GM21723 (cell line): ENCODE data around the gene PRRX1.

ENCODE experiments used
- ATAC-seq: cut with Tn5 transposase; IDR thresholded peaks from one replicate; pipeline ENCODE4 v1.9.1; 2021; ENCODE audit warnings: mild to moderate bottlenecking, moderate library complexity; ENCODE audit not compliant: unreplicated experiment

Gene PRRX1

DNA sequence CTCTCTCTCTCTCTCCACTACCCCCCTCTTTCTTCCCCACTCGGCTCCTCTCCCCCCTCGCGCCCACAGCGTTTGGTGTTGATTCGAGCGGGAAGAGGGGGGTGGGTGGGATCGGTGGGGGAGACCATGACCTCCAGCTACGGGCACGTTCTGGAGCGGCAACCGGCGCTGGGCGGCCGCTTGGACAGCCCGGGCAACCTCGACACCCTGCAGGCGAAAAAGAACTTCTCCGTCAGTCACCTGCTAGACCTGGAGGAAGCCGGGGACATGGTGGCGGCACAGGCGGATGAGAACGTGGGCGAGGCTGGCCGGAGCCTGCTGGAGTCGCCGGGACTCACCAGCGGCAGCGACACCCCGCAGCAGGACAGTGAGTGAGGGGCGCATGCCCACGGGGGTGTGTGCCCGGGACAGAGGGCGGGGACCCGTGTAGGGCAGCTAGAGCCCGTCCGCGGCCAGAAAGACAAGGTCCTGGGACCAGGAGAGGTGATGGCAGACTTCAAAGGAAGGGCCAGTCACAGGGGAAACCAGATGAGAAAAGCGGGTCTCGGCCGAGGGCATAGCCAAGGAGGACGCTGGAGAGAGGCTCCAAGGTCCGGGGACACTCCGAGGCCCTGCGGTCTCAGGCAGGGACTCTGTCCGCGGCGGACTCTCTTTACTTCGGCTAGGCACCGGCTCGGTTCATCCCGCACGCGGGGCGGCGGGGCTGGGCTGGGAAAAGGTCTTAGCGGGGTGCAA, at the start of gene PRRX1:
Gene PRRX1, plus strand, starts transcription at position 39 of the 735 bp plus-strand sequence. Its CDS starts 88 bp downstream, at position 127.
- no peak for ATAC-seq

DNA sequence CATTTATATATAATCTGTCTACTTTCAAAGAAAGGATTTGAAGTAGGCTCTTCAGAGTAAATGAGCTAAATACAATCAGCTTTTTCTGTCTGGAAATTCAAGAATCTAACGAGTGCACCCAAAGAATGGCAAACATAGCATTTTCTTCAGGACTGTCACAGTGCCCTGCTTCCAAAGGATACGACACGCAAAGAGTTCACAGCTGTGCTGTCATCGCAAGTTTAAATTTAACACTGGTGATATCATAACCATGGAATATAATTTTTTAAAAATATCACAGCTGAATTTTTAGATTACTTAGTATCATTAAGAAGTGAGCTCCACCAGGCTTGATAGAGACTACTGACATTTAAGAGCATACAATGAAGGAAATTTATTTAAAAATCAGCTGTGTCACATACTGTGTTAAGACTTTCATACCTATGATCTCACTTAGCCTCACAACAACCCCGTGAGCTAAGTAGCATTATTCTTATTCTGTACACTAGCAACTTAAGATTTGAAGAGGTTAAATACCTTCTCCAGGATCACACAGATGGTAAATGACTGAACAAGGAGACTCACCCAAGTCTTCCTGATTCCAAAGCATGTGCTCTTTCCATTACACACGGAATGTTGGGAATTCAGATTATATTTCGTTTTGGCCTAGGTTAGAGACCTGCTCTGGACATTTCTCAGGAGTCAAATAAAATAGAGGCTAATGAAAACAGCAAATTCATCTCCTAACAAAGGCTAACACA, 46.2 kb upstream of the PRRX1 start:
- no peak for ATAC-seq

DNA sequence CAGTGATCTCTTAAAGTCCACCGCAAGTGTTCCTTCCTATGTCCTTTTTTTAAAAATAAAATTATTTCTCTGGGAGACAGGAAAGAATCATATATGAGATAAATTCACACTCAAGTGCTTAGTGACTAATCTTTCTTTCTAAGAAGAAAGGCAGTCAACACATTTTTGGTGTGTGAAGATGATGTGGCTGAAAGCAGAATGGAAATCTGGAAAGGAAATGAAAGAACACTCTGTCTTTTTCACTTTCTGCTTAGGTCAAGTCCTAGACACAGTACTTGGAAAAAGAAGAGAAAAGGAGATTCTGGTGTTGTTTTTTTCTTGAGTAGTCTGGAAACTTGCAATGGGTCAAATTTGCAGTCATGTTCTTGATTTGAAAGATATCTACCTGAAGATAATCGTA, 45.5 kb upstream of the PRRX1 start:
- ATAC-seq = no peak

DNA sequence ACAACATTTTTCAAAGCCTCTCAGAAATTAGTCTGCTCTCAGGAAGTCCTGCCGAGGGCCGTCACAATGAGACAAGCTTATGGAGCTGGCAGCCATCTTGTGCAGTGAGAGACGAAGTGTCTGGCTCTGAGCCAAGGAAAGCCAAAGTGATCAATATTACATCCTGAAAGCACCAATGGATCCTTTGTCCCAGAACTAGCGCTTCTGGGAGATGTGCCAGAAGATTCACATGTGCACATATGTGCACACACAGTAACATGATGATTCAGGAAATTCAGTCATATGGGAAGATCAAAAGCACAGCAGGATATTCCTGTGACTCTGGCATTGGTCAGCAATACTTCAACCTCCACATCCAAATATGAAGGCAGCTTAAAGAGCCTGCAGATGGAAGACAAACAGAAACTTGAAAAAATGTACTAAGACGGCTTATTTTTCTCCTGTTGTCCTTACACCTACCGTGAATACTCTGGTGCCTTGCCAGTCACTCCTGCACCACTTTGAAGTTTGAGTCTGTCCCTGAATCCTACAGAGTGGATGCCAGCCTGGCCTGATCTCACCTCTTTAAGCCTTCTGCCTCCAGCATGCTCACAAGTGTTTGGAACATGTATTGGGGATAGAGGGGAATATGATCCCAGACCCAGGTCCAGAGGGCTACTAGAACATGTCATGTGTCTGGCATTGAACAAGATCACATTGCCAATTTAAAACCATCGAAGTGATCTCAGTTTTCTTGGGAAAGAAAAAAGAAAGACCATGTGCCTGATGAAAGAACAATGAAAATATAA, 44.5 kb upstream of the PRRX1 start:
- ATAC-seq = no peak

DNA sequence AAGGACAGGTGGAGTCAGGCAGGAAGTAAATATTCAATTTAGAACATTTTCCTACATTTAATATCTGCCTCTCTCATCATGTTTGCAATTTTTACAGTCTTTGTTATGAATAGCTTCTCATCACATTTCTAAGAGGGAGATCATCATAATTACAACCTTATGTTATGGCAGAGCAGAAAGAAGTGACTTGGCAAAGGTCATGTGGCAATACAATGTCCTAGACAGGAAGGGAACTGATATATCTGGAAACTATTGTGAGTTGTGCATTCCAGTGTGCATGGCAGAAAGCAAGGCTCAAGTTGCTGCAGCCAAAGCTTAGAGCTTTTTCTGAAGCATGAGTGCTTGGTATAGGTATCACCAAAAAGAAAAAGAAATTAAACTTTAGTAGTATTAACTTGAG, 43.8 kb upstream of the PRRX1 start:
- ATAC-seq = no peak

DNA sequence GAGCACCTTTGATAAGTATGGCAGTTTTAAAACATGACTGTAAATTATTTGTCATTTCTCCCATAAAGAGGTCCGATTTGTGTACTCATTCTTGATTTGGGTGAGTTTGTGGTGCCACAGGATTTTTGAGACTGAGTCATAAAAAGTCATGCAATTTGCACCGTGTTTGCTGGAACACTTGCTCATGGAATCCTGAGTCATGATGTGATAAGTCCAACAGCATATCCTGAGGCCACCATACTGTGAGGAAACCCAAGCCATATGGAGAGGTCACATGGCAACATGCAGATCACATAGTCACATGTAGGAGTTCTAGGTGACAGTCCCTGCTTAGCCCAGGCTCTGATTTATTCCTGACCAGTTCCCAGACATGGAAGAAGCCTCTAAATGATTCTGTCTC, 40.8 kb upstream of the PRRX1 start:
- no peak for ATAC-seq

DNA sequence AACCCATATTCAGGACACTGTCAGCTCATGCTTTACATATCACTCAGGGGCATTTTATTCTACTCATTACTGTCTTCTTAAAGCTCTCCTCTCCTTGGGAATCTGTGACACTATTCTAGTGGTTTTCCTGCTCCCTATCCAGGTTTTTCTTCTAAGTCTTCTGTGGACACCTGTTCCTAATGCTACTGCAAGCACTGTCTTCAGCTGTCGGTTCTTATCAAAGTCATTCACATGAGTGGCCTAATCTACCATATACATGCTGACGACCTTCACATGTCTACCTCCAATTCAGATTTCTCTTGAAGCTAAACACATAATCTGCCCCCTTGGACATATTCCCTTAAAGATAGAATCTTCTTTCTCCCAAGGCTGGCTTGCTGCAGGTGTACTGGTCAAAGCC, 39.8 kb upstream of the PRRX1 start:
- no peak for ATAC-seq

DNA sequence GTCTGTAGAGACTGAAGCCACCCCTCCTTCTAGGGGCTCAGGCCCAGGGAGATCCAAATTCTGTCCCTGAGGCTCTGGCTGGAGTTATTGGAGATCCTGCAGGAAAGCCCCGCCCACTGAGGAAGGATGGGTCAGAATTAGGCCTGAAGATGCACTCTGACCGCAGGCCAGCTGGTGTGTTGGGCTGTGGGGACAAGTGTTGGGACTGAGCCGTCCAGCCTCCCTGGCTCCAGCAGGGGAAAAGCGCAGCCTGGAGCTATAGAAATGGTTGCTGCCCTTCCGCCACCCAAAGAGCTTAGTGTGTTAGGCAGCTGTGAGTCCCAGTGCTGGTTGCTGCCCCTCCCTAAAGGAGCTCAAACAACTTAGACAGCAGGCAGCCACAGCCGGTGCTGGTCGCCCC, 33.0 kb upstream of the PRRX1 start:
- ATAC-seq = no peak

DNA sequence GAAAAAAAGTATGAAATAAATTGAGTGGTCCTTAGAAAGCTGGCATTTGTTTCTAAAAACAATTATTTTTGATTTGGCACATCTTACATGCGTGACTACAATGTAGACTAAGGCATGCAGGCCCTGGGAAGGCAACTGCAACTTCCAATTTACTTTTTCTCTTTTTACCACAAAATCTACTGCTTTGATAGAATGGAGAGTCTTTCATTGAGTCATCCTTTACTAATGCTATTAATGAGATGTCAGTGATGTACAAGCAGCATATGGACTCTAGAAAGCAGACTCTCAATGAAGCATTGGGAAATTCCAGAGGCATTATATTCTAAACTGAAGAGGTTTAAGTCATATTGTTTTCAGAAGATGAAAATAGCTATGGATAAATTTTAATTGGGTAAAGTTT, 29.6 kb upstream of the PRRX1 start:
- ATAC-seq = no peak

DNA sequence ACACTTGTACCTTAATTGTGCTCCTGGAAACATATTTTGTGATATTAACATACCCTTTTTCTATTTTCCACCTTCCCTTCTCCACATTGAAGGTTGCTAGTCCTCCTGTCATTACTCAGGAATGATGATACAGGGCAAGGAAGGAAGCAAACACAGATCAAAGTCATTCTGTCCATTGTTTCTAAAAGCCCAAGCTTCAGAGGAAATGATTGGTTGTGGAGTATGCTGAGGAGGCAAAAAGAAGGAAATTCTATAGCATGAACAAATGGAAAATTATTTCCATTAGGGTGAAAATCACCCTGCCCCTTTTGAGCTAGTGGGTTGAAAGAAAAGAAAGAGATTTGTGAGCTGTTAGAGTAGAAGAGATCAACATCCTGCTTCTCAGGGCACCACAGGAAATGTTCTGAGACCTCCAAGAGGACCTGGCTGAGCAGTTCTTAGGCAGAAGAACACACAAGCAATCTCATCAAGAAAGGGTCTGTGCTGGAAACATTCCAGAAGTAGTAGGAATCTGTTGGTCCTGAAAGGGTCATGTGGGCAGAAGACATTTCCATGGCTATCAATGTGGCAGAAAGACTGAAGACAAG, 29.0 kb upstream of the PRRX1 start:
- ATAC-seq = no peak

DNA sequence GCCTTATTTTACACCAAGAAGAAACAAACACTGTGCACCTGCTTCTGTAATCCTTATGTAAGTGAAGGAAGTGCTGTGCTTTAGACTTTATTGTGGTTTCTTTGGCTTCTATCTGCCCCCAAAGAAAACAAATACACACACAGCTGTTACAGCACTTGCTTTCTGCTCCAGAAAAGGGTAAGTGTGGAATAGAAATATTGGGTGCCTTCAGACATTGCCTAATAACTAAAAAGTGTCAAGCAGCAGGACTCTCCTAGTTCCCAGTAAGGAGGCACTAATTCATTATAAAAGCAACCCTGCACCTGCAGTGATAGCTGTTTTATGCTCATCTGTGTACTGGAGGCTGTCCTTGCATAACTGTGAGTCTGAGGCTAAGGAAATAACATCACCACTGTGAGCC, 23.4 kb upstream of the PRRX1 start:
- no peak for ATAC-seq

DNA sequence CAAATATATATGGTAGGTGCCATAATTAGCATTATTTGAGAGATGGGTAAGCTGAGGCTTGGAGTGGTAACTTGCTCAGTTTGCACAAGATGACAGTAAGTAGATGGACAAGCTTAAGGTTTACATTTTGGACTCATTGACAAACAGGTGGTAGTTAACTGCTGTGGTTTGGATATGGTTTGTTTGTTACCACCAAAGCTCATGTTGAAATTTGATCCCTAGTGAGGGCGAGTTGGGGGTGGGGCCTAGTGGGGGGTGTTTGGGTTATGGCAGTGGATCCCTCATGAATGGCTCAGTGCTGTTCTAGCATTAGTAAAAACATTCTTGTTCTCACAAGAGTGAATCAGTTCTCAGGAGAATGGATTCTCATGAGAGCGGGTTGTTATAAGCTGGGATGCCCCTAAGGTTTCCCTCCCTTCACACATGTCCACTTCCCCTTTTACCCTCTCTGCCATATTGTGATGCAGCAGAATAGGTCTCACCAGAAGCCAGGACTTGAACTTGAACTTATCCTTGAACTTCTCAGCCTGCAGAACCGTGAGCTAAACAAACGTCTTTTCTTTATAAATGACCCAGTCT, 6.6 kb upstream of the PRRX1 start:
- ATAC-seq = no peak

DNA sequence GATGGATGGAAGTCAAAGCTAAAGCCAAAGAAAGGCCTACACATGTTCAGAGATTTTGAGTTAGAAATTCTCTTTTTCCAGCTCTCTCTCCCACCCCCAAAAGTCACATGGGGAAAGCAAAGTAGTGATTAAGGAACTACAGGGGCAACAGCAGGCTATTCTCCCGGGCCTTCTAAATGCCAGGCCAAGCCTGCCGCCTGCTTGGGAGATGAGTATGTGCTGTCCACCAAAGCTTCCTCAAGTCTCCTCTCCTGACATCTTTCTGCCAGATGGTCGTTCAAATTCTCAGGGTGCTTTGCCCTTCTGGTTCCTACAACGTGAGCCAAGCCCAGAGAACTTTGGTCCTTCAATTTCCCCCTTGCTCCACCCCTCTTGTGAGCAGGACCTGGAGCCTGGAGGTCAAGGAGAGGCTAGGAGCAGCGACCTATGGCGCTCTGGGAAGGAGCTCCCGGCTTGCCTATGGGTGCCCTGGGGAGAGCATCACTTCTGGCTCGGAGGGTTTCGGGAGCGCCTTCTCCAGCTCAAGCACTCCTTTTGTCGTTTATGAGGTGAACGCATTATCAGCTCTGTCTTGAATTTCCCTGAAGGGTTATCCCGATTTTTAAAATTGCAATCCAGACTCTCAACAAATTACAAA, 4.4 kb upstream of the PRRX1 start:
- no peak for ATAC-seq

DNA sequence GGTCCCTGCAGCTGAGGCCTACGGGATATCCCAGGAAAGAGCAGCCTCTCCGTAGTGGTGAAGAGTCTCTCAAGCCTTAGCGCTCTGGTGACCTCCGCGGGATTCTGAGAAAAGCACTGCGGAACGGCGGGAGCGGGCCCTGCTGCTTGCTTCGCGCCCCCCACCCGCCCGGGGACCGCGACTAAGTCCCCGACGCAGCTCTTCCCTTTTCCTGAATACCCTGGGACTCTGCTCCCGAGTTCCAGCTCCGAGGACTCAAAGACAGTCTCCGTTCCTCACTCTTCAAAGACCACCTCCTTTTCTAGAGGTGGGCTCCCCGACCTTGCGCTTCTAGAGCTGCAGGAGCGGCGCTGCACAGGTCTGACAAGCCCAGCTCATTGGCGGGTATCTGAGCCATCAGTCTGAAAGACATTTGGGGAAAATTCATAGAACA, 3.6 kb upstream of the PRRX1 start:
- ATAC-seq = no peak

DNA sequence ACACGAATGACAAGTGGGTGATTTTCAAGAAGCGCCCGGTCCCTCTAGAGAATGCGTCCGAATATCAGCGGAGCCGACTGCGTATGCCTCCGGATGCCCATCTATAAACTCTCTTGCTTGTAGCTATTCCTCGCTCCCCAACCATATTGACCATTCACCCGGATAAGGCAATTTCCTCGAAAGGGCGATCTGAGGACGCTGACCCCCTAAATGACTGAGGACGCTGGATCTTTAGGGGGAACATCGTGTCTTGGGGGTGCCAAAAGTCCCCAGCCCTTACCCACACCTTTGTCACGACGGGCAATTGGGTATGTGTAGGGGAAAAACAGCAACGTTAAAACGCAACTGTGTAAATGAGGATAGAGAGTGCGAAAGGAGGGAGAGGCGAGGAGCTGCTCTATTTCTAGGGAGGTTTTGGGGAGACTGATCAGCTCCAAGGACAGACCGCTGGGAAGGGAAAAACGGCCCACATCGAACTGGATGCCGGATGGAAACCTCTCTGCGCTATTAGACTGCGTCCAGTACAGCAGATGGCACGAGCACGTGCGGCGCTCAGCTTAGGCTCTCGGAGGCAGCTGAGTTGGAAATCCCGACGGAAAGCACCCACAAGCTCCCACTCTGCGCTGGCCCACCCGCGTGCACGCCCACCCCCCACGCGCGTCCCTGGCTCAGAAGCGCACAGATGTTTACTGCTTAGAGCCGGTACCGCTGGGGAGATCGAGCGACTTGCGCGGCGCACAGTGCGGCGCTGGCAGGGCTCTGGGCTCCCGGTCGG, 2.9 kb upstream of the PRRX1 start:
- no peak for ATAC-seq

DNA sequence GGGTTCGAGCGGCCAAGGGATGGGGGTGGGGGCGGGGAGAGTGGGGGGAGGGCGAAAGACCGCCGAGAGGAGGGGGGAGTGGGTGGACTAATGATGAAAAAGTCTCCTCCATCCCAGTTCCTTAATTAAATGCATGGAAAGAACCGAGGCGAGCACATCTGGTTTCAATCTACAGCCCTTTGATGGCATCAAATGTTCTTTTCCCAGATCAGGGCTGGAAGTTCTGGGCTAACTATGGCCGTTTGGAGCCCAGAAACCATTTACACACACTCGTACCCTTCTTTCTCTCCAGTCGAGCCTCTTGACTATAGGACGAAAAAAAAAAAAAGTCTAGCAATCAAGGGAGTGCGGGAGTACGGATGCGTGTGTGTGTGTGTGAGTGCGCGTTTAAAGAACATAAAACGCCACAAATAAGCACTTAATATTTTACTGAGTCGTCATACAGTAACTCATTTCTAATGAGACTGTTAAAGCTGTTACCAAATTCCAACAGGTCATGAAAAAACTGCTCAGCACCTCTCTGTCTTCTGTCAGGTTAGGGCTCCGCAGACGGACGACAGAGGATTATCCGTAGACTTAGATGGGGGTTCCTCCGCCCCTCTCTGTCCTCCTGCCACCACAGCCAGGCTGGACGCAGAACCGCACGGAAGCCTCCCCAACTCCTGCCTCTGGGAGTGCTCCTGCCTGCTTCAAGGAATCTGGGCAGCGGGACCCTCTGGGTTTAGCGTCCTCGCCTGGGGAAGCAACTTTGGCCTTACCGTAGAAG, 2.1 kb upstream of the PRRX1 start:
- ATAC-seq = no peak

DNA sequence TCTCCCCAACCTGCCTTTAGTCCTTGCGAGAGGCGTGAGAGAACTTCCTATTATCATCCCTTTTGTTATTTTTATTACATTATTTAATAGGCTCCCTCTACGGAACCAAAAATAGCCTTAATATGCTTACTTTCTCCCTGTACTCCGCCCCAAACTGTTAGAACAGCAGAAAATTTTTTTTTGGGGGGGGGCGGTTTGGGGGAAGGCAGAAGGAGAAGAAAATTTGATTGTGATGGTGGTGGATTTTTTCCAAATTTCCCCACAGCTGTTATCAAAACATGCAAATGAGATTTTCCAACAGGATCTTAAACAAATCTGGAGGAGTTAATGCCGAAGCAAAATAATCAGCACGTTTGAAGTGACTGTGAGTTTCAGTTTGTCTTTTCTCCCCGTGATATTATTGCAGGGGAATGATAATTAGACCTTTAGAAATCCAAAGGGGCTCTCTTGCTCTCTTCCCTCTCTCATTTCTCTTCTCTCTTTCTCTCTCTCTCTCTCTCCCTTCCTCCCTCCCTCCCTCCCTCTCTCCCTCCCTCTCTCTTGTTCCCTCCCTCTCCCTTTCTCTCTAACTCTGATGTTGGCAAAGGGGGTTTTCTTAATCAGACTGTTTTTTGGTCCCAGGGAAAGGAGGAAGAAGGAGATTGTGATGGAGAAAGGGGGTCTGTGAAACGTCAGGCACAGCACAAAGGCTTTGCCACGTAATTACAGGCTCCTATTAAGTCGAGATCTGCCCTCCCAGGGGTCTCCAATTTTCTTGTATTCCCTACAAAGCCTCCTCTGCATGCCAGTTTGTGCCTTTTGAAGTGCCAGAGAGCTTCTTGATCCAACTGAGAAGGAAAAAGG, 1.1 kb upstream of the PRRX1 start:
- ATAC-seq = no peak
